Activated T-cell treated with anti-CD3 and anti-CD28 coated beads, Interleukin-2, amount 50 U/mL, for 24 hours (primary cell): ENCODE data around the gene CD1B.

Source experiments
- DNase-seq: peaks from one replicate; pipeline ENCODE4 v3.0.0-alpha.2; 2020
- H3K27ac Mint-ChIP-seq: 2 replicates; pipeline ENCODE4 v1.8.0; 2020; ENCODE audit warnings: mild to moderate bottlenecking, mixed read lengths
- H3K27me3 Mint-ChIP-seq: 2 replicates; pipeline ENCODE4 v1.8.0; 2020; ENCODE audit warnings: mixed read lengths
- H3K36me3 Mint-ChIP-seq: 2 replicates; pipeline ENCODE4 v1.8.0; 2020; ENCODE audit warnings: low read depth, mixed read lengths
- H3K4me1 Mint-ChIP-seq: 2 replicates; pipeline ENCODE4 v1.8.0; 2020; ENCODE audit warnings: low read depth, mixed read lengths
- H3K4me3 Mint-ChIP-seq: 2 replicates; pipeline ENCODE4 v1.8.0; 2020; ENCODE audit warnings: mild to moderate bottlenecking, moderate library complexity, mixed read lengths
- H3K9me3 Mint-ChIP-seq: 2 replicates; pipeline ENCODE4 v1.8.0; 2020; ENCODE audit warnings: mixed read lengths

The CD1B gene

DNA sequence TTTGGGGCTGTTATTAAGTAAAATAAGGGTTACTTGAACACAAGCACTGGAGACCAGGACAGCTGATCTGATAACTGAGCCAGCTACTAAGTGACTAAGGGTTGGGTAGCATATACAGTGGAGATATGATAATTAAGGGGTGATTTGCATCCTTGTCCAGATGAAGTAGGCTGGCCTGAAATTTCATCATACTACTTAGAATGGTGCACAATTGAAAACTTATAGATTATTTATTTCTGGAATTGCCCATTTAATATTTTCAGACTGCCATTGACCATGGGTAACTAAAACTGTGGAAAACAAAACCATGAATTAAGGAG, 3.8 kb upstream of the CD1B start:
- no peak overlapping the region for H3K27ac Mint-ChIP-seq
- peaks cover 21% of the 10 kb centered on the region for H3K4me1 Mint-ChIP-seq
- no peaks in the 10 kb centered on the region for H3K36me3 Mint-ChIP-seq
- no peak overlapping the region for H3K4me3 Mint-ChIP-seq
- peaks cover 13% of the 10 kb centered on the region for H3K9me3 Mint-ChIP-seq
- peaks cover 21% of the 10 kb centered on the region for H3K27me3 Mint-ChIP-seq
- no peak for DNase-seq

DNA sequence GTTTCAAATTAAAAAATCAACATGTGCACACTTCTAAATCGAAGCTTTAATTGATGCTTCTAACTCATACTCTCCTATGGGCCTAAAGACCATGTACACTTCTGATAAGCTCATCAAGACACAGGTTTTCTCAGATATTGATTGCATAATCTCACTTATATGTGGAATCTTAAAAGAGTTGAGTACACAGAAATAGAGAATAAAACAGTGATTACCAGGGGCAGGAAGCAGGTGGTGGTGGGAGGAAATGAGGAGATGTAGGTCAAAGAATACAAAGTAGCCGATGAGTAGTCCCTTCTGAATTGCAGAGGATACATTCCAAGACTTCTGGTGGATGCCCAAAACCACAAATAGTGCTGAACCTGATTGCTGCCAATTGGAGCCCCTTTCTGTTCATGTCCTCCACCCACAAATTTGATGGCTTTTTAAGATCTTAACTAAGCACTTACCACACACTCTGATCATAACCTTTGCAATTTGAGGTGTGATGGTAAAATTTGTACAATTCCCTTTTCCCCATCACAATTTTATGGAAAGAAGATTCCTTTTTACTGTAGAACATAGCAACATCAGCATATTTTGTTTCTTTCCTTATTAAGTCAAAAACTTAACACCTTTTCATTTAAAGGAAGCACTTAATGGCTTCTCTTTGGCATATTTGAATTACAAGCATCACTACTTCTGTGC, 3.3 kb upstream of the CD1B start:
- Mint-ChIP-seq H3K4me3 (no peak overlapping the region), H3K27me3 (peaks cover 21% of the 10 kb centered on the region), H3K27ac (no peak overlapping the region), H3K9me3 (peaks cover 13% of the 10 kb centered on the region), H3K36me3 (no peaks in the 10 kb centered on the region), H3K4me1 (peaks cover 21% of the 10 kb centered on the region)
- no peak for DNase-seq

GRCh38 chr1:158333405-158334155, 2.2 kb upstream of the CD1B start:
- Mint-ChIP-seq H3K4me3 (no peak overlapping the region), H3K27me3 (peaks cover 24% of the 10 kb centered on the region), H3K9me3 (peaks cover 8% of the 10 kb centered on the region), H3K4me1 (peaks cover 22% of the 10 kb centered on the region), H3K36me3 (no peaks in the 10 kb centered on the region), H3K27ac (no peak overlapping the region)
- DNase-seq: no peak

GRCh38 chr1:158331106-158331425, 265 bp downstream of the CD1B start:
- no peak for DNase-seq
- Mint-ChIP-seq H3K4me3 (no peak overlapping the region), H3K4me1 (peaks cover 20% of the 10 kb centered on the region), H3K36me3 (no peaks in the 10 kb centered on the region), H3K27me3 (peaks cover 14% of the 10 kb centered on the region), H3K9me3 (no peaks in the 10 kb centered on the region), H3K27ac (no peak overlapping the region)

- Mint-ChIP-seq H3K27me3 (peaks cover 12% of the 10 kb centered on the region), H3K27ac (no peak overlapping the region), H3K4me3 (no peak overlapping the region), H3K9me3 (no peaks in the 10 kb centered on the region), H3K36me3 (no peaks in the 10 kb centered on the region), H3K4me1 (peaks cover 18% of the 10 kb centered on the region)
- DNase-seq: no peak
Observed at GRCh38 chr1:158330391-158331105, 783 bp downstream of the CD1B start.

GRCh38 chr1:158329733-158330132, 1.6 kb downstream of the CD1B start:
- Mint-ChIP-seq H3K4me3 (no peak overlapping the region), H3K4me1 (peaks cover 15% of the 10 kb centered on the region), H3K9me3 (no peaks in the 10 kb centered on the region), H3K36me3 (no peaks in the 10 kb centered on the region), H3K27me3 (peaks cover 13% of the 10 kb centered on the region), H3K27ac (no peak overlapping the region)
- no peak for DNase-seq

GRCh38 chr1:158329300-158329699, 2.0 kb downstream of the CD1B start:
- Mint-ChIP-seq H3K9me3 (no peaks in the 10 kb centered on the region), H3K4me3 (no peak overlapping the region), H3K36me3 (no peaks in the 10 kb centered on the region), H3K27me3 (peaks cover 18% of the 10 kb centered on the region), H3K4me1 (peaks cover 13% of the 10 kb centered on the region), H3K27ac (no peak overlapping the region)
- no peak for DNase-seq

GRCh38 chr1:158328426-158328825, 2.9 kb downstream of the CD1B start:
- H3K4me1 Mint-ChIP-seq: peaks cover 7% of the 10 kb centered on the region
- H3K9me3 Mint-ChIP-seq: peaks cover 2% of the 10 kb centered on the region
- peaks cover 19% of the 10 kb centered on the region for H3K27me3 Mint-ChIP-seq
- no peaks in the 10 kb centered on the region for H3K36me3 Mint-ChIP-seq
- no peak overlapping the region for H3K4me3 Mint-ChIP-seq
- no peak overlapping the region for H3K27ac Mint-ChIP-seq
- DNase-seq: no peak

DNA sequence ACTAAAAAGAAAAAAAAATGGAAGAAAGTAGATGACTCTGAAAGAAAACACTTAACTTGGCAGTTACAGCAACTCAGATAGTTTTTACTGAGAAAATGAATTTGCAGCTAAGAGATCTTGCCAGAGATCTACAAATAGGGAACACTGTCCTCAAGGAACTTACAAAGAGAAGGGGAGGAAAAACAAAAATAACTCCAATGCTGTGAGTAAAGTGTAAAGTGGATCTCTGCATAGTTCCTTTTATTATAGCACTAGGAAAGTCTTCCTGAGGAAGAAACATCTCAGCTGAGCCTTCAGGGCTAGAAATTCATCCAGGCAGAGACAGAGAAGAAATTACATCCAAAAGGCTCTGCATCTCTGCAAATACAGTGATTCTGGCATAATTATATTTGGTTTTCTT, 3.9 kb downstream of the CD1B start:
- H3K4me1 Mint-ChIP-seq: peaks cover 5% of the 10 kb centered on the region
- H3K27ac Mint-ChIP-seq: no peak overlapping the region
- peaks cover 9% of the 10 kb centered on the region for H3K9me3 Mint-ChIP-seq
- no peak for DNase-seq
- H3K4me3 Mint-ChIP-seq: no peak overlapping the region
- H3K36me3 Mint-ChIP-seq: no peaks in the 10 kb centered on the region
- peaks cover 24% of the 10 kb centered on the region for H3K27me3 Mint-ChIP-seq

DNA sequence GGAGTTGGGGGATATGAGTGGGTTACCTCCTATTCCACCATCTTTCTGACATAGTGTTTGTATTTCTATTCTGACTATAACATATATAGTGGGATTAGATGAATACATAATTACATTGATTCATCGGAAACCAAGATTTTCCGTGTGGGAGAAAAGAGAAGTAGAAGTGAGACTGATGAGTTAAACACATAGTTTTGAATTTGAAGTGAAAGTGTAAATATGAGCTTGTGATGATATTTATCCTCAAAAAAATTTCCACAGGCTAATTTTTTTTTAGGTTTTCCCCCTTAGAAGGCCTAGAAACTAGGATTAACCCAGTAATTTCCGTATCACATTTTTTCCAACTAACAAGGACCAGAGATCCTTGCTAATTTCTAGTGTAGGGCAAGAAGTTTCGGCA, 6.9 kb downstream of the CD1B start:
- peaks cover 4% of the 10 kb centered on the region for H3K4me1 Mint-ChIP-seq
- no peak overlapping the region for H3K27ac Mint-ChIP-seq
- H3K4me3 Mint-ChIP-seq: no peak overlapping the region
- H3K36me3 Mint-ChIP-seq: no peaks in the 10 kb centered on the region
- DNase-seq: no peak
- H3K9me3 Mint-ChIP-seq: peaks cover 9% of the 10 kb centered on the region
- H3K27me3 Mint-ChIP-seq: peaks cover 33% of the 10 kb centered on the region

DNA sequence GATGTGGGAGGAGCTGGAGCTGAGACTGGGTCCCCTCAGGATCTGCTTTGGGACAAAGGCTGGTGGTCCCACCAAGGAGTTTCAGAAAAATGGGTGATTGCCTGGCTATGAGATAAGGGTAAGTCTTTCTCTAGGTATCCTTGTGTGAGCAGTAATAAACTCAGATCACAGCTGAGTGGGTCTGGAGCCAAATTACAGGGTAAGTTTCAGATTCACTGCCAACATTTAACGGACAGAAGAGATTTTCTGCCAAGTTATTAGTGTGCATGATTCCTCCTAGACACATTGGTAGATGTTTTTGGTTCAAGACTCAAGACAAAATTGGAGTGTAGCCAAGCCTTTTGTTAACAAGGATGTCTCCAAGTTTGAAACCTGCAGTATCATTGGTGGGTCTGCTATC, 7.5 kb downstream of the CD1B start:
- Mint-ChIP-seq H3K36me3 (no peaks in the 10 kb centered on the region), H3K9me3 (peaks cover 9% of the 10 kb centered on the region), H3K27ac (no peak overlapping the region), H3K27me3 (peaks cover 28% of the 10 kb centered on the region), H3K4me3 (no peak overlapping the region), H3K4me1 (peaks cover 4% of the 10 kb centered on the region)
- no peak for DNase-seq

GRCh38 chr1:158311066-158311465, 20.3 kb downstream of the CD1B start:
- Mint-ChIP-seq H3K36me3 (no peaks in the 10 kb centered on the region), H3K4me3 (no peak overlapping the region), H3K4me1 (no peaks in the 10 kb centered on the region), H3K27me3 (peaks cover 6% of the 10 kb centered on the region), H3K27ac (no peak overlapping the region), H3K9me3 (peaks cover 23% of the 10 kb centered on the region)
- no peak for DNase-seq

DNA sequence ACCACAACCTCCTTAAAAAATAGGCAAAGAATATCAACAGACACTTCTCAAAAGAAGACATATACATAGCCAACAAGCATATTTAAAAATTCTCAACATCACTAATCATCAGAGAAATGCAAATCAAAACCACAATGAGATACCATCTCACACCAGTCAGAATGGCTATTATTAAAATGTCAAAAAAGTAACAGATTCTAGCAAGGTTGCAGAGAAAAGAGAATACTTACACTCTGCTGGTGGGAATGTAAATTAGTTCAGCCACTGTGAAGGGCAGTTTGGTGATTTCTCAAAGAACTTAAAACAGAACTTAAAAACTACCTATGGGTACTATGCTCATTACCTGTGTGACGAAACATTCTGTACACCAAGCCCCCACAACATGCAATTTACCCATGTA, 20.7 kb downstream of the CD1B start:
- Mint-ChIP-seq H3K27ac (no peak overlapping the region), H3K4me1 (no peaks in the 10 kb centered on the region), H3K36me3 (no peaks in the 10 kb centered on the region), H3K9me3 (peaks cover 23% of the 10 kb centered on the region), H3K4me3 (no peak overlapping the region), H3K27me3 (peaks cover 6% of the 10 kb centered on the region)
- DNase-seq: no peak

DNA sequence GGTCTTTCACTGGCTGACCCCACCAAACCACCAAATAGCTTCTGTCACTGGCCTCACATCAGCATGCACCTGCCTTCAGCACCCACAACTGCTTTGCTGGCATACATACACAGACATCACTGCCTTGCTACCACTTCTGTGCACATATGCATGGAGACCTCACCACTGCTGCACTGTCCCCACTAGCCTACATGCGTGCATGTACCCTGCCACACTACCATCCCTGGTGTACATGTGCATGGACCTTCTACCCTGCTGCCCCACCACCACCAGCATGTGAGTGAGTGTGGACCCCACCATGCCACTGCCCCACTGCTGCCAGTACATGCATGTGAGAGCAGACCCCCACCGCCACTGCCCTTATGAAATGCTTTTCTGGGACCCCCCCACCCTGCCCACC, 35.5 kb downstream of the CD1B start:
- no peak overlapping the region for H3K4me3 Mint-ChIP-seq
- H3K27ac Mint-ChIP-seq: no peak overlapping the region
- H3K9me3 Mint-ChIP-seq: peaks cover 11% of the 10 kb centered on the region
- peaks cover 27% of the 10 kb centered on the region for H3K27me3 Mint-ChIP-seq
- H3K36me3 Mint-ChIP-seq: no peaks in the 10 kb centered on the region
- no peak for DNase-seq
- no peaks in the 10 kb centered on the region for H3K4me1 Mint-ChIP-seq

DNA sequence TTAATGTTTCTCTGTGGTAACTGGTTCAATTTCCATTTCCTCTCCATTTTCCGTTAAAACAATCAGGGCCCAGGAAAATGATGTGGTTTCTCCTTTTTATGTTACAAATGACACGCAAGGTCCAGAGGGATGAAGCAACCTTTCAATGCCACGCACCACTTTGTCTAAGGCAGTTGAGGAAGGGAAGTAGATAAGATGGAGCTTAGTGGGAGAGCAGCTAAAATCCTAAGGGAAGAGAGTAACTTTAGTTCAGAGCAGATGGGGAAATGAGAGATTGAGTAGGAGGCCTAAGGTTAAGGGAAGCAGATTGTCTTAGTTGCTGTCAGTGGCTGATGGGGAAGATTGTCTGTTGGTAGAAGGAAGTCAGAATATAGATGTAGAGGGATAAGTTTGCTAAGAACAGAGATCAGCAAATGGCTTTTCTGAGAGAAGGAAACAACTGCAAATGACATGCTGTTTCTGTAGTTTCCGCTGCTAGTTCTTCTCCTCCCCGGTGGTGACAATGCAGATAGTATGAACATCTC, 40.9 kb downstream of the CD1B start:
- no peak for DNase-seq
- H3K36me3 Mint-ChIP-seq: no peaks in the 10 kb centered on the region
- H3K4me1 Mint-ChIP-seq: peaks cover 20% of the 10 kb centered on the region
- no peak overlapping the region for H3K4me3 Mint-ChIP-seq
- H3K27me3 Mint-ChIP-seq: peaks cover 21% of the 10 kb centered on the region
- no peak overlapping the region for H3K27ac Mint-ChIP-seq
- H3K9me3 Mint-ChIP-seq: no peaks in the 10 kb centered on the region
